Hematopoietic multipotent progenitor cell treated with erythropoietin and hydrocortisone succinate and interleukin-3 and kit ligand, for 8 days (in vitro differentiated cells): ENCODE results near the gene GRHL3.

ENCODE experiments used
- DNase-seq: peaks from one replicate; pipeline ENCODE4 v3.0.0-alpha.2; 2015

GRHL3 gene

DNA sequence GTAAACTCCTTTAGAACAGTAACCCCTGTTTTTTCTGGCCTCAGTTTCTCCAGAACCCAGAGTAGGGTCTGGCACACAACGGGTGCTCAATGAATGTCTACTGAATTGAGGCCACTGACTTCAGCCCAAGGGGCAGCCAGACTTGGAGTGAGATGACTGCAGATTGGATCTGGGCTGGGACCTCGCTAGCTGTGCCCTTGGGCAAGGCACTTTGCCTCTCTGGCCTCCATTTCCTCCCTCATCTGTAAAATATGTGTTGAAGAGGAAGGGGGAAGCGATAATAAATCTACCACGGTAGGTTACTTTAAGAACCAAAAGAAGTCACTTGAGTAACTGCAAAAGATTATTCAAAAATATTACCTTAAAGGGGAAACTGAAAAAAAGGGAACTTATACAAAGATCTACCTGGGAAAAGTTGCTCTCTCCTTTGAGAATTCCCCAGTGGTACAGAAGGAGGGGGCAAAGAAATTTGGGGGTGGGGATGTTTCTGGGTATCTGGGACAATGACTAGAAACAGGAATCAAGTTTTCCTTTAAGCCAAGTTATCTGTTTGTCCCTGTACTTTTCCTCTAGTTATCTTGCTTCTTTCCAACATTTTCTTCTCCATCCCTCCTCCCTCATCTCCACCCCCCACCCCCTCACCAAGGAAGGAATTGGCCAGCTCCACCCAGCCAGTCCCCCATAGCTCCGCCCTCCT is 394 bp upstream of the GRHL3 start:
- no peak for DNase-seq

DNA sequence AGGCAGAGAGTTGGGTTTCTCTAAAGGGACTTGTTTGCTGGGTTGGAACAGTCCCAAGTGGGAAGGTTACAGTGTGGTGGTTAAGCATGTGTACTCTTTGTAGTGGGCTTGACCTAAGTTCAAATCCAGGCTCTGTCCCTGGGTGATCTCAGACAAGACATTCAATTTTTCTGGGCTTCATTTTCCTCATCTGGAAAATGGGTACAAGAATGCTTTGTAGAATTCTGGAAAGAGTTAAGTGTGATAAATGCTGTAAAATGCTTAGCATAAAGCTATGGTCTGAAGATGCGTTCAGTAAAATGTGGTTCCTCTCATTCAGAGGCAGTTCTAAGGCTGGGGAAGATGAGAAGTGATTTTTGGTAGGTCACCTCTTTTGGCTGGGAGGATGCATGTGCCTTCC is 805 bp downstream of the GRHL3 start:
- DNase-seq, result no peak

DNA sequence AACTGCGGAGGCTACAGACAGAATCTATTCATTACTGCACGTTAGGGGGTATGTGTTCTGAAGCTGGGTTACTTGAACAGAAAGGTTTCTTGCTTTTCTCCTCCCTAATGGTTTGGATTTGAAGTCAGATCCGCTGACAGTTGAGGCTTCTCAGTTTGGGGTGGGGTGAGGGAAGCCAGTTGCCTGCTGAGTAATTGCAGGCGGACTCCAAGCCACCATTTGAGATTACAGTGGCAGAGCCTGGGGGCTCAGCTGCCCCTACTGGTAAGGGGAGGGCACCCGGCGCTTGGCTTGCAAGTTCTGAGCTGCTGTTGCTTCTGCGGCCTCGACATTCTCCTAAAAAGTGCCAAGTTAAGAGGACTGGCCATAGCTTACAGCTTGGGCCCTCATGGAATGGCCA is 2.0 kb downstream of the GRHL3 start:
- no peak for DNase-seq

DNA sequence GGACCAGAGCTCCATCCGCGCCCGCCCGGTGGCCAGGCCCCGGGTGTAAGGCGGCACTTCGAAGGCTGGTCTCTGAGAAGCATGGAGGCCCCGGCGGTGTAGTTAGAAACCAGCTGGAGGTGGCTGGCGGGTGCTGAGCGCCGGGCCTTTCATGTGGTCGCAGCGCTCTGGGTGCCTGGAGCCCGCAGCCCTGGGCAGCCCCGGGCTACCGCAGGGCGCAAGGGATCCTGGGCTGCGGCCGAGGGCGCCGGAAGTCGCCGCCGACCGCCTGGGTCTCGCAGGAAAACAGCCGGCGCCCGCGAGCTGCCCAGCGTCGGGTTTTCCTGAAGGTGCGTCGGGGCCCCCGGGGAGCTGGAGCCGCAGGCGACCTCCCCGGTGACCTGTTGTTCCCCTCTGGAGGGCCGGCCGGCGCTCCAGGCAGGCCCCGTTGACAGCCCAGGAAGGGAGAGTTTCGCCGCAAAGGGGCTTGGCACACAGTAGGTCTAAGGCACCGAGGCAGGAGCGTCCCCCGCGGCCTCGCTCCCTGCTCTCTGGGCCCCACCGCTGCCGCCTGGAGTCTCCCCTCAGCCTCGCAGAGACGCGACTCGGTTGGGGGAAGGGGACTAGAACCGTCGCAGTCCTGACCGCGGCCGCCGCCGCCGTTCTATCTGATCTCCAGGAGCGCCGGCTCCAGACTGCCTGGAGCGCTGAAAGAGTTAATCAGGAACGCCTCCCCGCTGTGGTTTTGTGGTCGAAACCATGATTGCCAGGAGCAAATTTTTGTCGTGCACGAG is 2.7 kb downstream of the GRHL3 start:
- peak; percentile 82 for DNase-seq

DNA sequence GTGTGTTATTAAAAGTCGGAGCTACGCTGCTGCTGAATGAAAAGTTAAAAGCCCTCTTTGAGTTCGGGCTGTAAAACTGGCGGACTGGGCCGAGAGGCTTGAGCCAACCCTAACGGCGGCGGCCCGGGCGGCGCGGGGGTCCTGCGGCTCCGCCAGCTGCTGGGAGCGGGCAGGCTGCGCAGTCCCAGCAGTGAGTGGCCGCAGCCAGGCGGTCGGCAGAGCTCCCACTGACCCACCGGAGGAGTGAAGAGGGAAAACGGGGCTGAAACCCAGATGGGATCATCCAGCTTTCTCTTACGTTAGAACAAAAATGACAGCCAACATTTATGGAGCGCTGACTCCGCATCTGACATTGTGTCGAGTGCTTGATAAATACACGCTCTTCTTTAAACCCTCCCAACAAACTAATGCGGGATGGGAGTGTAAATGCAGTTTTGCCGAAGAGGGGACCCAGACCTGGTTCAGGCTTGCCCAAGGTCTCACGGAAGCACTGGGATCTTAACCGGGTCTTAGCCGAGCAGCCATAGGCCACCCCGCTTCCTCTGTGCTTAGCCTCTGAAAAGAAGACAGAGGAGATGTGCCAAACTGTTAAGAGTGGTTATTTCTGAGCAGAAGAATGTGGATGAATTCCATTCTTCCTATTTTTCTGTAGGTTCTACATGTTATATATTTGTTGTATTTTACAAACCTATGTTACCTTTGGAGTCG is 3.5 kb downstream of the GRHL3 start:
- no peak for DNase-seq

DNA sequence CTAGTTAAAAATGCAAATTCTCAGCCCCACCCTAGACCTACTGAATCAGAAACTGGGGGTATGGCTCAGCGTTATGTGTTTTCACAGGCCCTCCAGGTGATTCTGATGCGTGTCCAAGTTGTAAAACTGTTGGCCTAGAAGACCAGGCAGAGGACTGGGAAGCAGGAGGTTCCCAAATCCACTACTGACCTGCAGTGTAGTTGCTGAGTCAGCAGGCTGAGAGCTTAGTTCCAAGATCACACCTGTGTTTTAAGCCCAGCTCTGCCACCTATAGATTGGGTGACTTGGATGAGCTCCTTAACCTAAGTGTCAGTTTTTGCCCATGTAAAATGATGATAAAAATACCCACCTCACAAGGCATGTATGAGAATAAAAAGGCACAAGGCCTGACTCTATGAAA is 4.1 kb downstream of the GRHL3 start:
- no peak for DNase-seq

DNA sequence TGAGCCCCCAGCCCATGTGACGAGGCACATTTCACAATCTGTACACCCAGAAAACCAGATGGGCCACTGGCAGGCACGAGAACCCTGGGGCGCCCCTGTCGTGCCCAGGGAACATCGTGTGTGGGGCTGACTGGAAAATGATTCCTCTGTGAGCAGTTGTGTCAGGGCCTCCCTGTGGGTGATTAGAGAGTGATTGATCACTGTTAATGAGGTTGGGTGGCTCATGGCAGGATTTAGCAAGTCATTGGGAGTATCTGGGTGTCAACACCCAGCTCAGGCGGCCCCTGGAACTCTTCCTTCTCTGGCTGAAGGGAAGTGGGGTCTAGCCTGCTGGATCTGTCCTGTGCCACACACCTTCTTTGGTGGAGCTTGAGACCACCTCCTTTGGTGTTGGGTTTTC is 5.7 kb downstream of the GRHL3 start:
- DNase-seq, result no peak

DNA sequence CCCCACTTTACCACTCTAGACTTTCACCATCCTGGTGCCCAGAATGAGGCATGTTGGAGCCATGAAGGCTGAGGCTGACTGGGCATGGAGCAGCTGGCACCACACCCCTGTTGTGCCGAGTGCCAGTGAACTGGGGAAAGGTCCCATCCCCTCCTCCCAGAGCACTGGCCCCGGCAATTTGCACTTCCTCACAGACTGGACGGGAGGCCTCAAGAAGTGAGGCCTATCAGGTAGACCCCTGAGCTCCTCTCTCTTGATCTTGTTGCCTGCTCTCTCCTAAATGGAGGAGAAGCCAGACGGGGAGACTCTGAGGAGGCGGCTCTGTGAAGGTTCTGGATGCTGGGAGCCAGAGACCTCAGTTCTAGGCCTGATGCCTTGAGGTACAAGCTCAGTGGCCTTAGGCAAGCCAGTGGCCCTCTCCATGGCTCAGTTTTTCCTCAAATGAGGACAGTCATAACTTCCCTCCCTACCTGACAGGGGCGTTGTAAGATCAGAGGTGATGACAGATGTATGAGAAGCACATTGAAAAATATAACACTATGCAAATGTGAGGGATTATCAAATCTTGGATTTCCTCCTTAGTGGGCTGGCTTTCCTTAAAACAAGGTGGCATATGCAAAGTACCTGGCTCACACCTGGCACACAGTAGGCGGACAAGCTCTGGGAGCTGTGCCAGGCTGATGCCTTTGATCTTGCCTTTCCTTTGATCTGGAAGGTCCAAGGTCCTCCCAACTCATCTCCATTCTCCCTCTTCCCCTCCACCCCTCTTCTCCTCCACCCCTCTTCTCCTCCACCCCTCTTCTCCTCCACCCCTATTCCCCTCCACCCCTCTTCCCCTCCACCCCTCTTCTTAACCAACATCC is 6.7 kb downstream of the GRHL3 start:
- no peak for DNase-seq

DNA sequence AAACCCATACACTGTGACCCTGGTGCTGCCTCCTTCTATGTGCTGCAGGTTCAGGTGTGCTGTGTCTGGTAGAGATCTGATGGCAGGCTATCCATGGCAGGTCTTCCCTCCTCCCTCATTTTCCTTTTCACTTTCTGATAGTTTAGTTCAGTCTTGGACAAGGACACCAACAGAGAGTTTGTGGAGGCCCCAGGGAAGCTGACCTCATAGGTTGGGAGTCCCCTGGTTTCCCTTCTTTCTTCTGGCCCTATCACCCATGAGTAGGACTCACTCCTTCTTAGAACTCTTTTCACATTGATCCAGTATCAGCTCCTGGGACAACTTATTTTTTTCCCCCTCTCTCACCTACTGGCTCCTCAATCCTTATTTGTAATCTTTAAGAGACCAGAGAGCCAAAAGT is 8.3 kb downstream of the GRHL3 start:
- DNase-seq, result no peak

DNA sequence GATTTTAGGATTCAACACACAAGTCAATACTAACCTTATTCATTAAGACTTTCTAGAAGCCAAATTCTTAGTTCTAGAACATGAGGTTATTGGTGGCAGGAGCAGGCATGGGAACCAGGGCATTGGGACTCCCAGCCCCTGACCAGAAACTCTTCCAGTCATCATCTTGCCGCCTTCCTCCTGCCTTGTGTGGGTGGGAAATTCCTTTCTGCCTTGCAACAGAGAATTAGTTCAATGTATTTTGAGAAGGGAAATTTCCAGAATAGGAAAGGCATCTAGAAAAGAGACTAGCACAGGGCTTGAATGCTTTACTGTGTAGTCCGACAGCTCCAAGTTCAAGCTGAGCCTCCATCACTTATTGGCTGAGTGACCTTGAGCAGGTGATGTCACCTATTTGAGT is 8.7 kb downstream of the GRHL3 start:
- DNase-seq, result no peak

DNA sequence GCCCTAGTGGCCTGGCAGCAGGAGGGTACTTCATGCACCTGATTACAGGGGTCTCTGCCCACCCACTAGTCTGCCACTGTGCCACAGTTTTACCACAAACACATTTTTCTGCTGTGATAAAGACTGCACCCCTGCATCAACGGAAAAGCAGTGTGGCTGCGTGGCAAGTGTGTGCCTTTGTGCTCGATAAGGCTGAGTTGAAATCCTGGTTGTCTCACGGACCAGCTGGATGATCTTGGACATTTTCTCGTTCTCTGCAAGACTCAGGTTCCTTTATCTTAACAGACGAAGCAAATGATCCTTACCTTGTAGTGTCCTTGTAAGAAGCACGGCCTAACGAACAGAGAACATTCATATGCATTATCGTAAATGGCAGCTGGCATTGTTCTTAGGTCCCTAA is 10.2 kb downstream of the GRHL3 start:
- DNase-seq, result peak; percentile 89

DNA sequence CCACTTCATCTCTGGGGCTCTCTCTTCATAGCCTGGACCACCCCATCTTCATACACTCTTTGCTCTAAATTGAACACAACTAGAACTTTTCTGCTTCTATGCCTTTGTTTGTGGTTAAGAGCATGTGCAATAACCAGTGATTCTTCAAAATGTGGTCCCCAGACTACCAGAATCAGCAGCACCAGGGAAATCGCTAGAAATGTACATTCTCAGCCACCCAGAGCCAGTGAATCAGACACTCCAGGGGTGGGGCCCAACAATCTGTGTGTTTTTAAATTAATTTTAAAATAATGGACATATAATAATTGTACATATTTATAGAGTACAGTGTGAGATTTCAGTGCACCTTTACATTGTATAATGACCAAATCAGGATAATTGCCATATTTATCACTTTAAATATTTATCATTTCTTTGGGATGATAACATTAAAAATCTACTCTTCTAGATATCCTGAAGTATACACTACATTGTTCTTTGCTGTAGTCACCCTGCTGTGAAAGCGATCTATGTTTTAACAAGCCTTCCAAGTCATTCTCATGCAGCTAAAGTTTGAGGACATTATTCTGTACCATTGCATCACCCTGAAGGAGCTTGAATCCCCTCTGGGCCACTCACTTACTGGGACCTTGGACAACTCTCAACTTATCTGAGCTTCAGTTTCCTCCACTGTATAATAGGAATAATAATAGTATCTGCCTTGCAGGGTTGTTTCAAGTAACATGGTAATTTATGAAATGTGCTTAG is 10.8 kb downstream of the GRHL3 start:
- DNase-seq, result no peak

DNA sequence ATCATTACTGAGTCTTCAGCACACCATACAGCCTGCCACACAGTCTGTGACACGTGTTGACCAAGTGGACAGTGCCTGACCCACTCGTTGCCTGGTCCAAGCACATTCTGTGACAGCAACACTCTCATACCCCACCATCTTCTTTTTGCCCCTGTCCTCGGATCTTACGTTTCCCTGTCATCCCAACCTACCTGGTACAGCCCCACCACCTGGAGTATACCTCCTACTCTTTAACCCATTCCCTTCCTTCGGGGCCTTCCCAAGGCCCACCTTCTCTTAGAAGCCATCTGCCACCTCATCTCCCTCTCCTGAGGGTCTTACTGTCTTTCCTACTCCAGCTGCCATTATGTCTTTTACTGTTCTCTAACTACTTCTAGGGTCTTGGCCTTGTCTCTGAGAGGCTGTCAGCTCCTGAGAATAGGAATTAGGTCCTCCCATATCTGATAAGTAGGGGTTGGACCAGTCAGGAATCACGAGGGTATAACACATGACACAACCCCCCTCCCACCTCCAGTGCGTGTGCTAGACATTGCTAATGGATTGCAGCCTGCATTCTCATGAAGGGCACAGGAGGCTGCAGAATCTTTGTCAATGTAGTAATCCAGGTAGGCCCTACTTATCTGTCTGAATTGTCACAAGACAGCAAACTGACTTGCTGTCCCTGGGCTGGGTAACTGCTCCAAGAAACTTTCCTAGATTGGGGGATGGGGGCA is 13.0 kb downstream of the GRHL3 start:
- no peak for DNase-seq

DNA sequence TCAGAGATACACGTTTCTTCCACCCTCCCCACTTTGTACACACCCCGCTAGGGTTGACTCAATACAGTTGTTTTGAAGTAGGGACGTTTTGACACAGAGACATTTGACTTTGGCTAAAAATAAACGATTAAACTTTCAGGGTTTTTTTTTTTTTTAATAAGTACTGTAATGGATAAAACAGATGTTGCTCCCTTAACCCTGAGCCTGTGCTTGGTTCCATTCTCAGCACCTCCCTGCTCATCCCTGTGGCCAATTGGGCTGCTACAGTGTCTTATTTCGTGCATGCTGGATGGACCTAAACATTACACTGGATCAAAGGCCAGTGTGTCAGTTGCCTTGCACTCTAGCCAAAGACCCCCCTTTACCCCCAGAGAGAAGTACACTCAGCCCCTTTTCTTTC is 16.9 kb downstream of the GRHL3 start:
- no peak for DNase-seq

DNA sequence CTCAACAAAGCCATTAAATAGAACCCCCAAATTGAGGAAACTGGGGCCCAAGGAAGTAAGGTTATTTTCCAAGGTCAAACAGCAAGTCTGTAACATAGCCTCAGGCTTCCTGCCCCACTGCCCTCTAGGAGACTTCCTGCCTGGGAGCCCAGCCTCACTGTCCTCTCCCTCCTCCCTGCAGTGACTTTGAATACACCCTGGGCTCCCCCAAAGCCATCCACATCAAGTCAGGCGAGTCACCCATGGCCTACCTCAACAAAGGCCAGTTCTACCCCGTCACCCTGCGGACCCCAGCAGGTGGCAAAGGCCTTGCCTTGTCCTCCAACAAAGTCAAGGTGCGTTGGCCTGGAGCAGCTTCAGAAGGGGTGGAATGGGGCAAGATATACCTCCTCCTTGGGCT is 18.3 kb downstream of the GRHL3 start:
- DNase-seq, result no peak

DNA sequence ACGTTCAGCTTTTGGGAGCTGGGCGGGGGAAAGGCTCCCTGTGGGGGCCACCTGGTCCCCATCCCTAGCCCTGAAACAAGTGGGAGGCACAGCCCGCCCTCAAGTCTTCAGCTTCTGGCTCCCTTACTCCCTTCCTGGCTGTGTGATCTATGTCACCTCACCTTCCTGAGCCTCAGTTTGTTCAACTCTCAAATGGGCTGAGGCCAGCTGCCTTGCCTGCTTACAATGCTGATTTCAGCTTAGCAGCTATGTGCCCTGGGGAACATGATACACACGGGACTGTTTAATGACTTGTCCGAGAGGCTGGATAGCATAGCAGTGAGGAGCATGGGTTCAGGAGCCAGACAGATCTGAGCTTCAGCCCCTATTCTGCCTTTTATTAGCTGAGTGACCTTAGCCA is 19.3 kb downstream of the GRHL3 start:
- no peak for DNase-seq

DNA sequence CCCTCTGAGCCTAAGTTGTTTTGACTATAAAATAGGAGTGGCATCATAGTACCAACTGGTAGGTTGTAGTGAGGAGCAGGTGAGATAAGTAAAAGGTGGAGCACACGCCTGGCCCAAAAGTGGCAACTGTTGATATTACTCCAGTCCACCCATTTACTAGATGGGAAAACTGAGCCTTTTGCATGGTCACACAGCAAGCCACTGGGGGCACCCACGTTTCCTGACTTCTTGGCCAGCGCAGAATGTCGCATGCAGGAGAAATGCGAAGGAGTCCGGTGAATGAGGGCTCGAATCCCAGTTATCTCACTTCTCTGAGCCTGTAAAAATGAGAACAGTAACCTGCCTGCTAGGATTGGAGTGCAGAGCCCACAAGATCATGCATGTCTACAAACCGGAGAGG is 20.8 kb downstream of the GRHL3 start:
- DNase-seq, result no peak

DNA sequence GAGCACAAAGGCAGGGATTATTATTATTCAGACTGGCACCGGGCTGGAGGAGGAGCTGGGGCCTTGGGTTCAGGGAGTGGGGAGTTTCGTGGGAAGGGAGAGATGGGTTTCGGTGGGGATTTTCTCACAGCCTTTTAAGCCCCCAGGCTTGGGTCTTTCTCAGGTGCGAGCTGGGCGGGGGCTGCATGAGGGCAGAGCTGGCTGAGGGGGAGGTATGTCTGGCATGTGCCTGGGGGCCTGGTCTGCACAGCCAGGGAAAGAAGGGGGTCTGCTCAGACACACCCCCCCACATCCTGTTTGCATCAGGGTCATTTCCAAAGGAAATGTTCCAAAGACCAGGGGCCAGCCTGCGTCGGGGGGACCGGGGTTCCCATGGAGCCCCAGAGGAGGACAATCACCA is 21.6 kb downstream of the GRHL3 start:
- DNase-seq, result no peak

DNA sequence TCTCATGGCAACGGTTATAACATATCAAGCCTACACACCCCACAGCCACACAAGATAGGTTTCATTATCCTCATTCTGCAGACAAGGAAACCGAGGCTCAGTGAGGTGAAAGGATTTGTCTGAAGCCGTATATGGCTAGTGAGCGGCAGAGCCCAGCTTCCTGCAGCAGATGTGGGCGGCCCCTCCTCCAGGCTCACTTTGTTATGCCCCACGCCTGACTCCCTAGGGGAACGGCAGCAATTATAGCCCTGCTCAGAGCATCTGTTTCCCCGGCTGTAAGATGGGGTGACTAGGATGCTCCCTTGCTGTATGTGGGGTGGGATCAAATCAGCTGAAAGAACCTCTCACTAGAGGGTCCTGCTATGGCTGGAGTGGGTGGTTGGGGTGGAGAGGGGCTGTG is 22.1 kb downstream of the GRHL3 start:
- peak; percentile 21 for DNase-seq

DNA sequence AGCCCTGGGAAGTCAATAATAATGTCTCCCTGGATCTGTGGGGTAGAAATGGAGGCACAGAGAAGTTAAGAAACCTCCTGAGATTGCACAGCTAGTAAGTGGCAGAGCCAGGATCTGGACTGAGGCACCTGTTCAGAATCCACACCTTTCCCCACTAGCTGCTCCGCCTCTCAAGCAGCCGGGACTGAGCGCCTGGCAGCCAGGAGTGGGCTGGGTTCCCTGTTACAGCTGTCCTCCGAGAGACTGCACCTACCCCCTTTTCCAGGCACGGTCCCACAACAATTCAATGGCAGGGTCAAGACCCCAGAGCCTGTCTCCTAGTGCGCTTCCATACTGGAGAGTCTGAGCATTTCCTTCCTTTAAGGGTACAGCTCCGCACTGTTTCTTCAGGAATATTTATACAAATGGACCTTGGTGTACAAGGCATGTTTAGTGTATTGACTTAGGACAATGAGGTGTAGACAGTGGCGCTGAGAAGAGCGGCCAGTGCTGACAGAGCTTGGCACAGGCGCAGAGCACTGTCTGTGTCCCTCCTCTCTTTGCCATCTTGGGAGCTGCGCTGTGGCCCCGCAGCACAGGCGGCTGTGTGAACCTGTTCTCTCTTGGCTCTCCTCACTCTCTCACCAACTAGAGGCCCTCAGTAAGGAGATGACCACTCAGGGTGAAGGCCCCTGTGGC is 24.4 kb downstream of the GRHL3 start:
- DNase-seq, result no peak

DNA sequence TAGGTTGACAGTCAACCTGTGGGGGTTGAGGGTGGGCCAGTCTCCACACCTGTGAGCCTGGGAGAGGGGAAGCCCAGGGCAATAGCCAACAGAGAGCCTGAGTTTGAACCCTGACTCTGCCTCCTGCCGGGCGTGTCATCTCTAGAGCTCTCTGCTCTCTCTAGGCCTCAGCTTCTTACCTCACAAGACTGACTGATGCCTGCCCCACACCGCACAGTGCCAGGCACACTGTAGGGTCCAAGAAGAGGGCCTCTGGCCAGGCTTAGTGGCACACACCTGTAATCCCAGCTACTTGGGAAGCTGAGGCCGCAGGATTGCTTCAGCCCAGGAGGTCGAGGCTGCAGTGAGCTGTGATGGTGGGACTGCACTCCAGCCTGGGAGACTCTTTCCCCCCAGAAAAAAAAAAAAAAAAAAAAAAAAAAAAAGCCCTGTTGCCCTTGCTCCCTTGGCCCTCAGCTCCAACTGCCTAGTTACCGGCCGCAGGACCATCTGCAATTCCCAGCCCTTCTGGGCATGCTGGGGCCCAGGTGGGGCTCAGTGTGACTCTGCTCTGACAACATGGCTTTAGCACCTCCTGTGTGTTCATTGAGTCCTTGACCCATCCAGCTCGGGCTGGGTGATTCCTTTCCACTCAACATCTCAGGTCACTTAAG is 25.1 kb downstream of the GRHL3 start:
- DNase-seq, result no peak
